ENCODE results near the gene SLX4. TPM values are rescaled to one million over a fixed set of nuclear protein-coding genes. Genes with fewer than 3 reads are reported as not detected.

The SLX4 gene
- total RNA-seq, 1 experiment from 2014 or later, result 8.3 TPM

DNA sequence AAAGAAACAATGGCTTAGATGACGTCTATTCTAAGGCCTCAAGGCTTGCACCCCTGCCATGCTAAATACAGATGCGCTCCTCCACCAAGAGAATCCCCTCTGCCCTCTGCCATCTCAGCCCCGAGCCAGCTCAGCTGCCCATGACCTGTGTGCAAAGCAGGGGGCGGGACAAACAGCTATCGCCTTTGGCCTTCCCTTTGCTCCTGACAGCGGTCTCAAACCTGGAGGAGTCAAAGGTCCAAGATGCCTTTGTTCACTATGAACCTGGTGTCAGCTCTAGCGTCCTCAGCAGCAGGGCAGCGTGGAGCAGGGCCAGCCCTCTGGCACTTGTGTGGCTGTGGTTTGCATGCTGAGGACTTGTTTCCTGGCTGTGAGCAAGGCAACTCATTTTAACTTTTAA lies 12.3 kb downstream of the SLX4 start:
- DNase-seq (ENCODE audit: low read depth), result no peak

DNA sequence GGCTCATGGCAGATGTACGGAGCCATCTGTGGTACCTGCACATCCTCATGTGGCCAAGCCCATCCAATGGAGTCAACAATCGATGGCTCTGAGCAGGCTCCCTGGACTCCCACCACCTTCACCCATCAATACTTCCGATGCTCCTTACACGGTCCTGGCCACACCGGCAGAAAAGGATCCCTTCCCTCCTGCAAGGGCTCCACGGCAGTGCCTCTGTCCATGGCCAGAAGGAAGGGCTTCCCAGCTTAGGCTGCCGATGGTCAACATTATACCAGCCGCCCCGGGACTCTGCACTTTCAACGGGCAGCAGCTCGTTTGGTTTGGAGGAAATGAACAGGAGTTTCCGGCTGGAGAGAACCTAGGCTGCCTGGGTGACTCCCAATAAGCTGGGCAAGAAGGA lies 13.2 kb downstream of the SLX4 start:
- DNase-seq (ENCODE audit: low read depth), result no peak

DNA sequence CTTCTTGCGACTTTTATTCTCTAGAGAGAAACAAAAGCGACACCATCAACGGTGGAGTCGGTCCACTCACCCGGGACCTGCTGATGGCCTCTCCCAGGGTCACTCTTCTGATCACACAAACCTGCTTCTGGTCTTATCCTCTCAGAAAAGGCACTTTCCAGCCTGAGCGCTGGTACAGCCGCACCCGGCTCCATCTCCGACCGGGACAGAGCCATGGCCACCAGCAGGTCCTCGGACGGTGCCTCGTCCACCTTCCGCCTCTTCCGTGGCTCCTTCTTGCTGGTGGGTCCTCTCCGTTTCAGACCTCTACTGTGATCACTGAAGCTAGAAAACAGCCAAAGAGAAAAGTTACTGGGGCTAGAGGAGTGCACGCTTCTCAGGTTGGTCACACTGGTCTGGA lies 13.7 kb downstream of the SLX4 start:
- DNase-seq (ENCODE audit: low read depth), result no peak

DNA sequence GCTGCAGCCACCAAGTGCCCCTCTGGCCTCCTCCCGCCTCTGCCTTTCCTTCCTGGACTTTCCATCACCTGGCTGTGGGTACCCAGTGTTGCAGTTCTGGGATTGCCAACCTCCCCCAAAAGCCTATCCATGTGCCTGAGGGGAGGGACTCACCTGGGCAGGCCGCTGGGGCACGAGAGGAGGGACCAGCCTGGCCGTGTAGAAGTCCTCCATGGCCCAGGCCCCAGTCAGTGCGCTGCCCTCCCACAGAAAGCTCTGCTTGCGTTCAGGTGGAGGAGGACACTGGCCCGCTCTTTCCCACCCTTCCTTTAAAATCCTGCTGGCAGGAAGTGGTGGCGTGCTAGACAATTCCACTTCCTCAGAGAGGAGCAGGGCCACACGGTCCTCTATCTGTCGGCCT lies 14.2 kb downstream of the SLX4 start:
- DNase-seq (ENCODE audit: low read depth), result no peak

DNA sequence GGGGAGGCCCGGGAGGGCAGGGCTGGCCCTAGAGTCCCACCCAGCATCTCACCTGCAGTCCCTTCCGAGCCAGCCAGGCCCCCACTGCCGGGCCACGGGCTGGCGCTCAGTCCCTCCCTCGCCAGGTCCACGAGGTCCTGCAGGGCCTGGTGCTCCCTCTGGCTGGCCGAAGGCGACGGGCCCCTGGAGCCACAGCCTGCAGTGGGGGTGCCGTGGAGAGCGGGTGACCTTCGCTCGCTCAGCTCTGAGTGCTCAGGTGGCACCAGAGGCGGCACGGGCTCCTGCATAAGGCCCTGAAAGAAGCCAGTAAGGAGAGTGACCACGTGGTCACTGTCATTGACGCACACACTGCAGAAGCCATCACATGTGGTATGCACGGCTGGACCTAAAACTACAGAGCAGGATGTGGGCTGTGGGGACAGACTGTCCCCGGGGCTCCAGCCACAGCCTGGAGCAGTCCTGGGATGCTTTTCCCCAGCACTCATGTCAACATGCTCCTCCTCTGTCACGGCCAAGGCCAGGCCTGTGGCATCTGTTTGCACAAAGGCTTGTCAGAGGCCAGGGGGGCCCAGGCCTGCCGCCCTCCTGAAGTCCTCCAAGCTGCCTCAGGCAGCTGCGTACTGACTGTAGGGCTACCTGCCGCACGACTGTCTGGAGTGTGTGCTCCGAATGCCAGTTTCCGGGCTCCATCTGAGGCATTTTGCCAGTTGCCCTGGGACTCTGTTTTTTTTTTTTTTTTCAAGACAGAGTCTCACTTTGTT lies 15.1 kb downstream of the SLX4 start:
- DNase-seq (ENCODE audit: low read depth), result no peak

DNA sequence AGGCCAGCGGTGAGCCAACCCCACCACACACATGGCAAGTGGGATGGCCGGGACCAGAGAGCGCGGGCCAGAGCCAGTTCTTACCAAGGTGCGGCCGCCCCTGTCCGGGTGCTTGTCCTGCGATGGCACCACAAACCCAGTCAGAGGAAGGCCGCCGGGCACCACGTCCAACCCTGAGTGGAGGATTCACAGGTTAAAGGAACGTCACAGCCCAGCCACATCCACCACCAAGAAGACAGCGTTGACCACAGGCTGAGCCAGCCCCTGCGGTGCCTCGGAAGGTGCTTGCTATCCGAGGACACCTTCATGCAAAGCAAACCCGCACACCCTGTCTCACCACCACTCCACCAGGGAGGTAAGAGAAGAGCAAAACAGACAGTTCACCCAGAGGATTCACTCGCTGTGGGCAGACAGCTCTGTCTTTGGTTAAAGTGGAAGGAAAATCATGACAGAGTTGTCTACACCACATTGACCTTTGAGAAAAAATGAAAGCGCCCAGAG lies 15.8 kb downstream of the SLX4 start:
- DNase-seq (ENCODE audit: low read depth), result no peak

DNA sequence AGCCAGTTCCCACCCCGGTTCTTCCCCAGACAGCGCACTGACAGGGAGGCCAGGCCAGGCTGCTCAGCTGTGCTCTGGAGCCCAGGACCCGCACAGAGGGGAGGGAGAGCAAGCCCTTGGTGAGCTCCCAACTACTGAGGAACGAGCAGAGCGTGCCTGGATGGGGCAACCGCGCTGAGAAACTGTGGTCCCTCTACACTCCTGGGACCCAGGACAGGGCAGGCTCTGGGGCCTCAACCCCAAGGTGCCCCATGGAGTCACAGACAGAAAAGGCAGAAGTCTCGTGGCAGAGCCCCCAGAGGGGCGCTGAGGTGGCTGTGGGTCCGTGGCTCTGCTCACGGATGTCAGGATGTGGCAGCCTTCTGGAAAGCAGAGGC lies 16.3 kb downstream of the SLX4 start:
- DNase-seq (ENCODE audit: low read depth), result no peak

DNA sequence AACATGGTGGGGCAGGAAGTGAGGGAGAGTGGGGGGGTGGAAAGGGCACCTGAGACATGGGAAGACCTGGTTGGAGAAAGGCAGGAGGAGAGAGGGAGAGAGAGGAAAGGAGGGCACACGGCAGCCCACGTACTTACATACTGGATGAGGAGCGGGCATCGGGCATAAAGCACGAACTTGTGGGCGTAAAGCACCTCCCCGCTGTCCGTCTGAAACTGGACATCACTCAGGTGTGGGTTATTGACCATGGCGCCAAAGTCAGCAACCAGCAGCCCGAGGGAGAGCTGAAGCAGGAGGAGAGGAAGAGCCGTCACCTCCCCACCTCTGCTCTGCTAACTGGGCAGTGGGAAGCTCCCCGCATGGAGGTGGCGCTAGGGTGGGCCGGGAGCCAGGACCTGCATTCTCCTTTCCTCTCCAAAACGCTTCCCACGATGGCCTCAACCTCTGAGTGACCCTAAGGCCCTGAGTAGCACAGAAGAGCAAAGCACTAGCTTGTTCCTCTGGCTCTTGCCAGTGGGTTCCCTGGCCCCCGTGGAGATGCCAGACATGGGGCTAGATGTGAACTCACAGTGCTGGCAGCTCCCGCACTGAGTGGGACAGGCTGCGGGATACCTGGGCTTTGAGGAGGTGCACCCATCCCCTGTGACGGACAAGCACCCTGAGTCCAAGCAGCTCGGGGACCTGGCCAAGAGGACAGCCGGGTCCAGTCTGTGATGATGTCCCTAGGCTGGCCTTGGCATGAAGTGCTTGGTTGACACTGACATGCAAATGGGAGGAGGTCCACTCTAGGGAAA lies 16.9 kb downstream of the SLX4 start:
- DNase-seq (ENCODE audit: low read depth), result no peak

DNA sequence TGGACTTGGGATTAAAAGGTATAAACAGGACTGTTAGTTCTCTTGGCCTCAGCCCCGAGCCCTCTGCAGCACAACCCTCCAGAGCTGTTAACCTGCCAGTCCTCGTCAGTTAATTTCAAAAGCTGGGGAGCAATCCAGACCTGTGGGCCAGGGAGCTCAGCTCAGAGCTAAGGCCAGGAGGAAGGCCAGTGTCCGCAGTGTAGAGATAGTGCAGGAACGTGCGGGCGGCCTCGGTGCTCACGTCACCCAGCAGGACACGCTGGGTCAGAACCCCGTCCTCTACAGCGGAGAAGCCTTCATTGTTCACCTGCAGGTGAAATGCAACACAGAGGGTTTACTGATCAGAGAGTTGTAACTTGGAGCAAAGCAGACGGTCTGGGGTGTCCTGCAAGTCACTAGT lies 18.8 kb downstream of the SLX4 start:
- DNase-seq (ENCODE audit: low read depth), result no peak

DNA sequence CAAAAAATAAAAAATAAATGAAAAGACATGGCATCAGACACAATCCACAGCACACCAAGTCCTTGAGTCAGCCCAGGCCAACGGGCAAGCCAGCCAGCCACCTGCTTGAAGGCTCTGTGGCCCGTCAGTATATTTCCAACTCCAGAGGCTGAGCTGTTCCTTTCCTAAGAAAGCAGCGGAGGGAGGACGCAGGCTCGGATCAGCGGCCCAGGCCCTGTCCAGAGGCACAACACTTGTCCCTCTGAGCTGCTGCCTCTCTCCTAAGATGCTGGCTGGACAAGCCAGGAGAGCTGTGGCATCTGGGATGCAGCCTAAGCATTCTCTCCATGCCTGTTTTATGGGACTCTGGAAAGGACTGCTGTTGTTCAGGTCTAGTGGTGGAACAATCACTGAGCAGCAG lies 19.4 kb downstream of the SLX4 start:
- no peak for DNase-seq (ENCODE audit: low read depth)

DNA sequence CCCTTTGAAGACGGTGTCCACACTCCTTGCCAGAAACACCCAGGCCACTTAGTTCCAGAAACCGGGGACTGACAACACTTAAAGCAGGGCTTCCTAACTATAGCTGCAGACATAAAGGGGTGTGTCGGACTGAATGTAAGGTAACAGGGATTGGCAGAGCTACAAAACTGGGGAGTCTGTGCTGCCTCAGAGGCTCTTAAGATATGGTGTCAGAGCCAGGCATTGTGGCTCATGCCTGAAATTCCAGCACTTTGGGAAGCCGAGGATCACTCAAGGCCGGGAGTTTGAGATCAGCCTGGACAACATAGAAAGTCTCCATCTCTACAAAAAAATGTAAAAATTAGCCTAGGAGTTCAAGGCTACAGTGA lies 20.0 kb downstream of the SLX4 start:
- no peak for DNase-seq (ENCODE audit: low read depth)

DNA sequence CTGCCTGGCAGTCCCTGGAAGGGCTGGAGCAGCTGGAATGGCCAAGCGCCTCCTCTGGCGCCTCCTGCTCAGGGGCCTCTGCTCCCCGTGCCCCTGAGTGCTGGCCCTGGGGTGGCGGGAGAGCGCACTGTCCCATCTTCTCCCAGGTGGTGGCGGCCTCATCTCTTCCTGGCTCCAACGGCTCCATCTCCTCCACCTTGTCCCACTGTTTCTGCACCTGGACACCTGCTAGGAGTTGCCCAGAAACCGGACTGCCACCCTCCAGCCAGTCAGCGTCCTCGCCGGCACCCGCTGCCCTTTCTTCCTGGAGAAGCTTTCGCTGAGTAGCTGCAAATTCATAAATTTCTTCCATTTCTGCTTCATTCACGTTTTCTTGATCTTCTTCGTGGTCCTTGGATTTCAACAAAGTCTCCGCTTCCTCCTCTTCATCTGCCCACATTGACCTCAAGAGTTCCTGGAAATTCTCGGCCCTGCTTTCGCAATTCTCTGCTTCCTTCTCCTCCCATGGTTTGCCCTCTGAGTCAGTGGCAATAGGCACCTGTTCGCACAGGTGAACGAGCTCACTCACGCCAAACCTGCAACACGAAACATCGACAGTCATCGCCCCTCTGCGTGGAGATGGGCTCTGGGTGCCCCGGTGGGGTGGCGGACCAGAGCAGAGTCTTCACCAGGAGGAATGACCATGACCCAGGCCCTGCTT lies 20.5 kb downstream of the SLX4 start:
- DNase-seq (ENCODE audit: low read depth), result no peak

DNA sequence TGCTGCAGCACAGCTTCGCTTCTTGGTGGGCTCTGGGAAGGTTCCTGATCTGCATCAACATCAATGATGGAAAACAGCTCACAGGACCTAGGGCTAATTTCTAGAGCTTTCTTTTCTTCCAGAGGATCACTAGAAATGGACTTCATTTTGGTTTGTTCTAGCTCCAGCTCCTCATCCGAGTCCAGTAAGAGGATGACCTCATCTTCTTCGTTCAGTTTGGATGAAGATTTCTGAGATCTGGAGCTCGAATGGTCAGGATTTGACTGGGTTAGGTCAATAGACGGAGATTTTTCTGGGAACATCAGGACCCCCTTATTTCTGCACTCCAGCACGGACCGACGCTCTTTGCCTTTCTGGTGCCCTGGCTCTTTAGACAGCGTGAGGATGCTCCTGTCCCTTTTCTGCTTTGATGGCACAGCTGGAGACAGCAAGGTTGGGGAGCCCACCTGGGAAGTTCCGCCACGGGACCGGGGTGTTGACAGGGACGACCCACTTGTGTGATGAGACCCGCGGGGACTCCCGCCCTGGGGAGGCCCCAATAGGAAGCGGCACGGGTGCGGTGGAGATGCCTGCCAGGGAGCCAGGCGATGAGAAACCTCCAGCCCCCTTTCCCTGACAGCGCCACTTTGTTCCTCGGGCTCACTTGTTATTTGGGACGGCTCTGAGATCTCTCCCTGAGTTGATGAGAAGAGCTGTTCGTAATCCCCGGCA lies 21.3 kb downstream of the SLX4 start:
- no peak for DNase-seq (ENCODE audit: low read depth)

DNA sequence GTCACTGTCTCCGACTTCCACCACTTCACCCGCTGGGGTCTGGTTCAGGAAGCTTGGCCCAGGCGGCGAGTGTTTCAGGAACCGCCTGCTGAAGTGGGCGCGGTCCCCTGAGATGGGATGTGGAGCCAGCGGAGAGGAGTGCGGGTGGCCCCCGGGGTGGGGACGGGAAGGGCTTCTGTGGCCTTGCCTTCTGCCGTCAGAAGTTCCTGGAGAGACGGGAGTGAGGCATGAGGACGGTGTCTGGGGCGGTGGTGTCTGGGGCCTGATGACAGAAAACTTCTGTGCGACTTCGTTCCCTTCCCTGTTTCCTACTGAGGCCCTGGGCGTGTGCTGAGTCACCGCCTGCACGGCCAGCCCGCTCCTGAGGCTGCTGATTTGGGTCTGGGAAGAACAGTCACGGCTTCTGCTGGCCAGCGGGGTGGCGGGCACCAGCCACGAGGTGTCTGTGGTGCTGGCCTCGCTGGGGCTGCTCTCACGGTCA lies 21.9 kb downstream of the SLX4 start:
- DNase-seq (ENCODE audit: low read depth), result no peak

DNA sequence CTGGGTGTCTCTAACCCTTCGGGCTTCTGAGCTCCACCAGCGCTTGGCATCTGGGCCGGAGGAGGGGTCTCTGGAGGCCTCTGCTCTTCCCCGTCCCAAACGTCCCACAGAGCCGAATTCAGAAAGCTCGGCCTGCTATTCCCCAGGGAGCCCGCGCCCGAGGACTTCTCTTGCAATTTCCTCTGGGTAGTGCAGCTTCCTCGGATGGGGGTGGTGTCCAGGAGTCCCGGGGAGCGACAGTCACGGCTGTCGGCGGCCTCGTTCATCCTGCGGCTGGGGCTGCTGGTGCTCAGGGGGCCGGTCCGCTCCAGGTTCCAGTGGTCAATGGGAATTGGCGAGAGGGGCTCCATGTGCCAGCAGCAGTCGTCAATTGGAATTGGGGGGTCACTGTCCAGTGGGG lies 22.4 kb downstream of the SLX4 start:
- no peak for DNase-seq (ENCODE audit: low read depth)

DNA sequence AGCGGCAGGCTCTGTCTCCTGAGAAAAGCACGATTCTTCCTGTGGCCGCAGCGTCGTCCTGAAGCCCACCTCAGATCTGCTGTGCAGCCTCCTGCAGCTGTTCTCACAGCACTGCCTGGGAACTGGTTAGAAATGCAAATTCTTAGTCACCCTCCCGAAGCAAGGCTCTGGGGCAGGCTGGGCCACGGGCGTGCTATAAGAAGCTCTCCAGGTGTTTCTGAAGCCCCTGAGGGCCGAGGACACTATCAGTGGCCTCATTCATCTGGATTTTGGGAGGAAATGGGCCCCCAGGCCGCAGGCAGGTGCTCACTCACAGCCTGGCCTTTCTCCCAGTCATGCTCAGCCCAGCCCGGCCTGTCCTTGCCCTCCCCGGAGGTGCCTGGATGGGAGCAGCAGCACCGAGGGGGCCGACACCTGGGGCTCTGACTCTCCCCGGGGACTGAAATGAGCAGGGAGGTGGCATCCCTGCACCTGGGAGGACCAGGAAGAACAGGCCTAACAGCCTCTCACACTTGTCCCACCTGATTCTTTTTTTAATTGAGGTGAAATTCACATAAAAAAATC lies 23.8 kb downstream of the SLX4 start:
- no peak for DNase-seq (ENCODE audit: low read depth)

DNA sequence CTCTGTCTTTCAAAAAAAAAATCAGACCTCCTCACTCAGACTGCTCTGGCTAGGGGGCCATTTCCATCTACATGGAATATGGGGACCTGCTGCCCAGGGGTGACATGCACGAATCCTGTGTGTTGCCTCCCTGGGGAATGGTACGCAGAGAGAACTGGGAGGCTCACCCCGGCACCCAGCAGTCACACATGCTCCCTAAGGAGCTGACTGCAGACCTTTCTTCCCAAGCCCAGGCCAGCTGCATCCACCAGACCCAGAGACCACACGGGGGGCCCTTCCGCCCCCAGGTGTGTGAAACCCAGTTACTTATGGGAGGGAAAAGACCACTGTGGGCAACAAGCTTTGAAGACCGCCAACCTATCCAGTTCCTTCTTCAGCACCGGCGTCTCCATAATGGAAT lies 27.0 kb downstream of the SLX4 start:
- no peak for DNase-seq (ENCODE audit: low read depth)

DNA sequence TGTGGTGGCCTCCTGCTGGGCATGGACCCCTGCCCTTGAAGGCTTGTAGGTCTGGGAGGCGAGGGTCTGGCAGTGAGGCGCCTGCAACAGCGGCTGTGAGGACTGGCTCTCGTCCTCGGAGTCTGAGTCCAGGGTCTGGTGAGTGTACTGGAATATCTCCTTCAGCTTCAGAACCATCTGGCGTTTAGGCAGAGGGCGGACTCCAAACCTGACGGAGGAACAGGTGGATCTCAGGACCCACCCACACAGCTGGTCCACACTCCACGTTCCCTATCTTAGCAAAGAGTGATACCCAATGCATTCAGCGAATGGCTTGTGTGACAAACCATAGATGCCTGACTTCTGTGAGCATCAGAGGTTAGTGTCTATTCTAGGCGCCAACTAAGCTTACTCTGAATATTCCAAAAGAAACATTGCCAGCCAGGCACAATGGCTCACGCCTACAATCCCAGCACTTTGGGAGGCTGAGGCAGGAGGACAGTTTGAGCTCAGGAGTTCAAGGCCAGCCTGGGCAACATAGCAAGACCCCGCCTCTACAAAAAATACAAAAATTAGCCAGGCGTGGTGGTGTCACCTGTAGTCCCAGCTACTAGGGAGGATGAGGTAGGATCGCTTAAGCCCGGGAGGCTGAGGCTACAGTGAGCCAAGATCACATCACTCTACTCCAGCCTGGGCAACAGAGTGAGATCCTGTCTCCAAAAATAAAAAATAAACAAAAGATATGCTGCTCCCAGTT lies 27.9 kb downstream of the SLX4 start:
- DNase-seq (ENCODE audit: low read depth), result no peak

DNA sequence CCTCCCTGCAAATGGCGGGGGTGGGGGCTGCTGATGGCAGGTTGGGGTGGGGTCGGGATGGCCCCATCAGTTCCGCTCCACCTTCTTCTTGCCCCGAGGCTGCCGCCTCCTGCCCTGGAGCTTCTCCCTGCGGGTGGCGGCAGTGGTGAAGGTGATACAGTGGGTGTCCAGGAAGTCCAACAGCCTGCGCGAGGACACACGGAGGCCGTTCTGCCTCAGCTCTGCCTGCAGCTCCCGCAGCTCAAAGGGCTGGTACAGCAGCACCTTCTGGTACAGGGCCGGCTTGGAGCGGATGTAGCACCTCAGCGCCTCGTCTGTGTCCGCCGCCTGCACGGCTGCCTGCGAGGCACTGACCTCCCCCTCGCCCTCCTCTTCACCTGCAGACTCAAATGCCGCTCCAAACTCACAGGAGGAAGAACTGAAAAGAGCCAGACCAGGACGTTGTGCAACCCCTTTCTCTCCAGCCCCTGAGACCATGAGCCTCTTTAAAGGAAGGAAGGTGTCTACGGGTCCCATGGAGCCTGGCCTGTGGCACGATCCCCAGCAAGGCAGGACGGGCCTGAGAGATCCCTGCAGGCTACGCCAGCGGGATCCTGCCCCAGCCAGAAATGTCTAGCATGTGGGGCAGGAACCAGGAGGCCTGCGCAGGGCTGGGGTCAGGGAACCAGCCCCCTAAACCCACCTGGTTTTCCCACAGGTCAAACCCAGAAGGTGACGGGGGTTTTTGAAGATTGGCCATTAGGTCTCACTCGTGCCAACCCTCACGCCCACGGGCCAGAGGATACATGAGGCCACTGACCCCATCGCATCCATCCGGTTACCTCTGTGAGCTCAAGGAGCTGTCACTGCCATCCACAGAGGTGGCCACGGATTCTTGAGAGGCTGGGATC lies 28.9 kb downstream of the SLX4 start:
- DNase-seq (ENCODE audit: low read depth), result no peak

DNA sequence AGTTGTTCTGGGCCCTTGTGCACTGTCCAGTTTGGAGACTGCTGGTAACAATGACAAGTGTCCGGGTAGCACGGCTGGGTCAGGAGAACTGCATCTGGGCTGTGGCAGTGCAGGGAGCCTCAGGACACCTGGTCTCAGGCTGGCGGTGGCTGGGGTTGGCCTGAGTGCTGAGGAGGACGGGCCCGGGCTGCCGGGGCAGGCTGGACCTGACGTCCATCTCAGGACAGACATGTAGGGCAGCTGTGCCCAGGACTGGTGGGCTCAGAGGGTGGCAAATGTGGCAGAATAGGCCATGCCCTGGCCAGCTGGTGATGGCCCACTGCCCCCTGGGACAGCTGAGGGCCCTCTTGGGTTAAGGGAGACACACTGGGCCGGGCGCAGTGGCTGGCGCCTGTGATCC lies 30.0 kb downstream of the SLX4 start:
- no peak for DNase-seq (ENCODE audit: low read depth)
